SK-N-SH (cell line): ENCODE results near the gene DLX4.

Source experiments
- CTCF ChIP-seq: fragments of 200-600 bp; sonication (generic); IDR thresholded peaks from 2 replicates; pipeline ENCODE4 v1.6.1; 2017; ENCODE audit warnings: antibody characterized with exemption, mild to moderate bottlenecking, moderate library complexity
- EP300 ChIP-seq, 2 experiments: IDR thresholded peaks; 2 replicates each; pipeline versions ENCODE4 v1.4.0 to v1.6.1; 2012; ENCODE audit warnings: borderline replicate concordance in 1 of 2, low read depth in 1 of 2, low read length in 1 of 2
- GABPA ChIP-seq: IDR thresholded peaks from 2 replicates; pipeline ENCODE4 v1.4.0; 2012; ENCODE audit warnings: low read depth, mild to moderate bottlenecking
- JUND ChIP-seq: IDR thresholded peaks from 2 replicates; pipeline ENCODE4 v1.4.0; 2012
- MXI1 ChIP-seq: IDR thresholded peaks from 2 replicates; pipeline ENCODE4 v1.6.1; 2012; ENCODE audit warnings: mild to moderate bottlenecking, low read depth, low read length, improper control_type of control experiment
- POLR2AphosphoS5 ChIP-seq: IDR thresholded peaks from 2 replicates; pipeline ENCODE4 v1.6.1; 2012; ENCODE audit warnings: low read depth, low read length
- RAD21 ChIP-seq: IDR thresholded peaks from 2 replicates; pipeline ENCODE4 v1.6.1; 2012; ENCODE audit warnings: mild to moderate bottlenecking, low read length
- TAF1 ChIP-seq: IDR thresholded peaks from 2 replicates; pipeline ENCODE4 v1.6.1; 2012; ENCODE audit warnings: low read depth, mild to moderate bottlenecking, low read length, moderate library complexity, borderline replicate concordance
- USF1 ChIP-seq: IDR thresholded peaks from 2 replicates; pipeline ENCODE4 v1.4.0; 2012; ENCODE audit warnings: low read depth, borderline replicate concordance
- TF ChIP-seq, protein P1 (sequence below): fragments of 150-350 bp; IDR thresholded peaks from 2 replicates; pipeline ENCODE4 v1.6.1; 2017; ENCODE audit warnings: antibody characterized with exemption, low read length, low read depth, borderline replicate concordance

- TF ChIP-seq CTCF (no peak), JUND (no peak), GABPA (no peak), EP300 (IDR thresholded peaks at IDR 0.05; ENCODE audit: borderline replicate concordance in 1 of 2, low read depth in 1 of 2, low read length in 1 of 2) (no peak), POLR2AphosphoS5 (no peak), MXI1 (no peak), TAF1 (no peak), USF1 (no peak; the same call in 1 of the 2 replicates), RAD21 (no peak)
- TF ChIP-seq, protein P1, sequence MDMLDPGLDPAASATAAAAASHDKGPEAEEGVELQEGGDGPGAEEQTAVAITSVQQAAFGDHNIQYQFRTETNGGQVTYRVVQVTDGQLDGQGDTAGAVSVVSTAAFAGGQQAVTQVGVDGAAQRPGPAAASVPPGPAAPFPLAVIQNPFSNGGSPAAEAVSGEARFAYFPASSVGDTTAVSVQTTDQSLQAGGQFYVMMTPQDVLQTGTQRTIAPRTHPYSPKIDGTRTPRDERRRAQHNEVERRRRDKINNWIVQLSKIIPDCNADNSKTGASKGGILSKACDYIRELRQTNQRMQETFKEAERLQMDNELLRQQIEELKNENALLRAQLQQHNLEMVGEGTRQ, result no peak
Observed at GRCh38 chr17:49963626-49964302, 5.2 kb upstream of the DLX4 start.
